Measurements from ENCODE around the gene CPNE7. TPM values are rescaled to one million over a fixed set of nuclear protein-coding genes. Genes with fewer than 3 reads are reported as not detected.
"Not testable (repeated sequence)": the region's sequence is repeated elsewhere in the genome, so short reads cannot be mapped to it uniquely, and the experiment has no call there.

CPNE7 gene
- total RNA-seq, 1 donor from 2014 or later: 1.2 TPM

- TF ChIP-seq CTCF (IDR thresholded peaks at IDR 0.05; ENCODE audit: unreplicated experiment): no peak
- Mint-ChIP-seq H3K27ac (no peak overlapping the region), H3K4me3 (no peak overlapping the region), H3K27me3 (ENCODE audit: low read depth) (no peaks in the 10 kb centered on the region), H3K4me1 (no peaks in the 10 kb centered on the region), H3K9me3 (no peaks in the 10 kb centered on the region), H3K36me3 (no peaks in the 10 kb centered on the region)
- DNase-seq (ENCODE audit: low spot score in 2 of 2, unreplicated experiment in 2 of 2): no peak
Observed at GRCh38 chr16:89586853-89587252, 11.3 kb downstream of the CPNE7 start.

- H3K9me3 Mint-ChIP-seq; H3K4me3 Mint-ChIP-seq; H3K4me1 Mint-ChIP-seq; H3K27ac Mint-ChIP-seq; DNase-seq (ENCODE audit: low spot score in 2 of 2, unreplicated experiment in 2 of 2); H3K27me3 Mint-ChIP-seq (ENCODE audit: low read depth); H3K36me3 Mint-ChIP-seq: not testable (repeated sequence)
Observed at GRCh38 chr16:89587676-89588075, 12.1 kb downstream of the CPNE7 start.

GRCh38 chr16:89588413-89589109 lies 13.0 kb downstream of the CPNE7 start:
- no peaks in the 10 kb centered on the region for H3K9me3 Mint-ChIP-seq
- H3K27me3 Mint-ChIP-seq (ENCODE audit: low read depth): no peaks in the 10 kb centered on the region
- no peak for TF ChIP-seq CTCF (IDR thresholded peaks at IDR 0.05; ENCODE audit: unreplicated experiment)
- DNase-seq (ENCODE audit: low spot score in 2 of 2, unreplicated experiment in 2 of 2): no peak
- no peaks in the 10 kb centered on the region for H3K36me3 Mint-ChIP-seq
- H3K4me3 Mint-ChIP-seq: no peak overlapping the region
- no peak overlapping the region for H3K27ac Mint-ChIP-seq
- H3K4me1 Mint-ChIP-seq: no peaks in the 10 kb centered on the region

- no peaks in the 10 kb centered on the region for H3K4me1 Mint-ChIP-seq
- no peak overlapping the region for H3K27ac Mint-ChIP-seq
Observed at GRCh38 chr16:89589241-89589926, 13.8 kb downstream of the CPNE7 start.

GRCh38 chr16:89593841-89594240 lies 18.3 kb downstream of the CPNE7 start:
- H3K27me3 Mint-ChIP-seq (ENCODE audit: low read depth): no peaks in the 10 kb centered on the region
- H3K27ac Mint-ChIP-seq: no peak overlapping the region
- DNase-seq (ENCODE audit: low spot score in 2 of 2, unreplicated experiment in 2 of 2): no peak
- H3K9me3 Mint-ChIP-seq: no peaks in the 10 kb centered on the region
- no peak for TF ChIP-seq CTCF (IDR thresholded peaks at IDR 0.05; ENCODE audit: unreplicated experiment)
- no peaks in the 10 kb centered on the region for H3K4me1 Mint-ChIP-seq
- no peak overlapping the region for H3K4me3 Mint-ChIP-seq
- no peaks in the 10 kb centered on the region for H3K36me3 Mint-ChIP-seq

More at GRCh38 chr16:89589241-89589926, 13.8 kb downstream of the CPNE7 start:
- H3K9me3 Mint-ChIP-seq: no peaks in the 10 kb centered on the region
- no peak overlapping the region for H3K4me3 Mint-ChIP-seq
- H3K36me3 Mint-ChIP-seq: no peaks in the 10 kb centered on the region
- no peak for TF ChIP-seq CTCF (IDR thresholded peaks at IDR 0.05; ENCODE audit: unreplicated experiment)
- no peaks in the 10 kb centered on the region for H3K27me3 Mint-ChIP-seq (ENCODE audit: low read depth)
- no peak for DNase-seq (ENCODE audit: low spot score in 2 of 2, unreplicated experiment in 2 of 2)

- H3K9me3 Mint-ChIP-seq: no peaks in the 10 kb centered on the region
- H3K36me3 Mint-ChIP-seq: no peaks in the 10 kb centered on the region
- H3K4me1 Mint-ChIP-seq: no peaks in the 10 kb centered on the region
- no peak for TF ChIP-seq CTCF (IDR thresholded peaks at IDR 0.05; ENCODE audit: unreplicated experiment)
- H3K27ac Mint-ChIP-seq: no peak overlapping the region
- no peak for DNase-seq (ENCODE audit: low spot score in 2 of 2, unreplicated experiment in 2 of 2)
- H3K27me3 Mint-ChIP-seq (ENCODE audit: low read depth): no peaks in the 10 kb centered on the region
- no peak overlapping the region for H3K4me3 Mint-ChIP-seq
Observed at GRCh38 chr16:89595330-89596060, 19.9 kb downstream of the CPNE7 start.

Measured in mesothelial cell of epicardium (in vitro differentiated cells).